ENCODE measurements around the gene TBK1.
"Not testable (repeated sequence)": the region's sequence is repeated elsewhere in the genome, so short reads cannot be mapped to it uniquely, and the experiment has no call there.

Gene TBK1

GRCh38 chr12:64518396-64518795, 66.5 kb downstream of the TBK1 start:
- no peak overlapping the region for H3K4me3 ChIP-seq (ENCODE audit: low read depth, low read length)
- TF ChIP-seq CTCF (IDR thresholded peaks at IDR 0.05; ENCODE audit: borderline replicate concordance, insufficient read depth, low read depth, low read length), result no peak

GRCh38 chr12:64521833-64522232, 69.9 kb downstream of the TBK1 start:
- no peak overlapping the region for H3K4me3 ChIP-seq (ENCODE audit: low read depth, low read length)

GRCh38 chr12:64522316-64522715, 70.4 kb downstream of the TBK1 start:
- no peak overlapping the region for H3K4me3 ChIP-seq (ENCODE audit: low read depth, low read length)
- TF ChIP-seq CTCF (IDR thresholded peaks at IDR 0.05; ENCODE audit: borderline replicate concordance, insufficient read depth, low read depth, low read length), result no peak

More at GRCh38 chr12:64521833-64522232, 69.9 kb downstream of the TBK1 start:
- TF ChIP-seq CTCF (IDR thresholded peaks at IDR 0.05; ENCODE audit: borderline replicate concordance, insufficient read depth, low read depth, low read length), result no peak

- no peak for TF ChIP-seq CTCF (IDR thresholded peaks at IDR 0.05; ENCODE audit: borderline replicate concordance, insufficient read depth, low read depth, low read length)
- no peak overlapping the region for H3K4me3 ChIP-seq (ENCODE audit: low read depth, low read length)
These were observed 70.9 kb downstream of the TBK1 start for GRCh38 chr12:64522807-64523206.

GRCh38 chr12:64523565-64524444, 71.9 kb downstream of the TBK1 start:
- H3K4me3 ChIP-seq (ENCODE audit: low read depth, low read length), result not testable (repeated sequence)

- no peak for TF ChIP-seq CTCF (IDR thresholded peaks at IDR 0.05; ENCODE audit: borderline replicate concordance, insufficient read depth, low read depth, low read length)
- H3K4me3 ChIP-seq (ENCODE audit: low read depth, low read length), result no peak overlapping the region
These were observed 73.7 kb downstream of the TBK1 start for GRCh38 chr12:64525461-64526160.

GRCh38 chr12:64526859-64527258, 74.9 kb downstream of the TBK1 start:
- TF ChIP-seq CTCF (IDR thresholded peaks at IDR 0.05; ENCODE audit: borderline replicate concordance, insufficient read depth, low read depth, low read length), result no peak
- no peak overlapping the region for H3K4me3 ChIP-seq (ENCODE audit: low read depth, low read length)
